H9 (cell line): ENCODE data around the gene OR52N4. TPM values are rescaled to one million over a fixed set of nuclear protein-coding genes. Genes with fewer than 3 reads are reported as not detected.

Experiments used
- DNase-seq: peaks from one replicate; pipeline ENCODE4 v3.0.0-alpha.2; 2017
- H2AFZ ChIP-seq: one replicate; pipeline ENCODE4 v1.6.1; 2013; ENCODE audit warnings: mild to moderate bottlenecking, low read length, control low read depth, moderate library complexity
- H2AK5ac ChIP-seq: 2 replicates; pipeline ENCODE4 v1.6.1; 2013; ENCODE audit warnings: low read length, control low read depth, mixed read lengths; ENCODE audit not compliant: insufficient read length
- H2BK120ac ChIP-seq: one replicate; pipeline ENCODE4 v1.6.1; 2013; ENCODE audit warnings: low read depth, mild to moderate bottlenecking, low read length, control low read depth, inconsistent platforms; ENCODE audit not compliant: poor library complexity, severe bottlenecking
- H2BK12ac ChIP-seq: 2 replicates; pipeline ENCODE4 v1.6.1; 2013; ENCODE audit warnings: low read length, control low read depth, mixed read lengths, low read depth; ENCODE audit not compliant: insufficient read length
- H2BK15ac ChIP-seq: 2 replicates; pipeline ENCODE4 v1.6.1; 2013; ENCODE audit warnings: low read depth, low read length, control low read depth
- H2BK20ac ChIP-seq: one replicate; pipeline ENCODE4 v1.6.1; 2013; ENCODE audit warnings: low read depth, mild to moderate bottlenecking, low read length, control low read depth, inconsistent platforms; ENCODE audit not compliant: poor library complexity, severe bottlenecking
- H2BK5ac ChIP-seq: 2 replicates; pipeline ENCODE4 v1.6.1; 2013; ENCODE audit warnings: low read length, control low read depth, mixed read lengths; ENCODE audit not compliant: insufficient read length
- H3K14ac ChIP-seq: 2 replicates; pipeline ENCODE4 v1.6.1; 2013; ENCODE audit warnings: low read length, control low read depth; ENCODE audit not compliant: insufficient read depth
- H3K18ac ChIP-seq: 2 replicates; pipeline ENCODE4 v1.6.1; 2013; ENCODE audit warnings: low read depth, mild to moderate bottlenecking, mixed read lengths, low read length, control low read depth; ENCODE audit not compliant: insufficient read length
- H3K23ac ChIP-seq: 2 replicates; pipeline ENCODE4 v1.6.1; 2013; ENCODE audit warnings: low read length, control low read depth, mixed read lengths, low read depth; ENCODE audit not compliant: insufficient read length
- H3K23me2 ChIP-seq: 2 replicates; pipeline ENCODE4 v1.6.1; 2013; ENCODE audit warnings: low read depth, mild to moderate bottlenecking, mixed read lengths, low read length, control low read depth; ENCODE audit not compliant: insufficient read length, poor library complexity, severe bottlenecking
- H3K27ac ChIP-seq: 2 replicates; pipeline ENCODE4 v1.5.1; 2013; ENCODE audit warnings: low read length, control low read depth, mixed read lengths, low read depth; ENCODE audit not compliant: insufficient read length
- H3K27me3 ChIP-seq: 2 replicates; pipeline ENCODE4 v1.6.1; 2013; ENCODE audit warnings: low read length, control low read depth, inconsistent platforms; ENCODE audit not compliant: insufficient read depth
- H3K4ac ChIP-seq: 2 replicates; pipeline ENCODE4 v1.6.1; 2013; ENCODE audit warnings: low read depth, mild to moderate bottlenecking, control low read depth, inconsistent platforms, low read length, moderate library complexity
- H3K4me1 ChIP-seq: 2 replicates; pipeline ENCODE4 v1.6.1; 2013; ENCODE audit warnings: low read length, control low read depth, inconsistent platforms; ENCODE audit not compliant: insufficient read depth
- H3K4me2 ChIP-seq: 2 replicates; pipeline ENCODE4 v1.6.1; 2013; ENCODE audit warnings: low read length, control low read depth, mixed read lengths; ENCODE audit not compliant: insufficient read length, insufficient read depth
- H3K56ac ChIP-seq: 2 replicates; pipeline ENCODE4 v1.6.1; 2013; ENCODE audit warnings: low read depth, mild to moderate bottlenecking, mixed read lengths, low read length, control low read depth; ENCODE audit not compliant: insufficient read length
- H3K79me1 ChIP-seq: 2 replicates; pipeline ENCODE4 v1.6.1; 2013; ENCODE audit warnings: low read depth, mild to moderate bottlenecking, moderate library complexity, low read length, control low read depth, inconsistent platforms; ENCODE audit not compliant: insufficient read depth, poor library complexity, severe bottlenecking
- H3K79me2 ChIP-seq: 2 replicates; pipeline ENCODE4 v1.6.1; 2013; ENCODE audit warnings: low read length, control low read depth, inconsistent platforms; ENCODE audit not compliant: insufficient read depth
- H3K9ac ChIP-seq: 2 replicates; pipeline ENCODE4 v1.6.1; 2013; ENCODE audit warnings: low read length, control low read depth, mixed read lengths; ENCODE audit not compliant: insufficient read length; ENCODE audit errors: extremely low read depth
- H3K9me3 ChIP-seq: one replicate; pipeline ENCODE4 v1.6.1; 2013; ENCODE audit warnings: low read depth, low read length, inconsistent platforms; ENCODE audit not compliant: control insufficient read depth
- H3T11ph ChIP-seq: one replicate; pipeline ENCODE4 v1.6.1; 2013; ENCODE audit warnings: mild to moderate bottlenecking, low read length, control low read depth, inconsistent platforms
- H4K20me1 ChIP-seq: one replicate; pipeline ENCODE4 v1.6.1; 2013; ENCODE audit not compliant: control insufficient read depth, insufficient read length, insufficient read depth
- H4K5ac ChIP-seq: 2 replicates; pipeline ENCODE4 v1.6.1; 2013; ENCODE audit warnings: low read depth, mild to moderate bottlenecking, mixed read lengths, low read length, control low read depth; ENCODE audit not compliant: insufficient read length
- H4K8ac ChIP-seq: replicated peaks from 2 replicates; pipeline ENCODE4 v1.6.1; 2013; ENCODE audit warnings: low read length, control low read depth, mixed read lengths, low read depth; ENCODE audit not compliant: insufficient read length
- H4K91ac ChIP-seq: 2 replicates; pipeline ENCODE4 v1.6.1; 2013; ENCODE audit warnings: low read depth, mild to moderate bottlenecking, moderate library complexity, mixed read lengths, low read length, control low read depth; ENCODE audit not compliant: insufficient read length
- H3K27ac Mint-ChIP-seq, 3 experiments: 2 replicates in 2 of 3; 3 replicates in 1 of 3; pipeline ENCODE4 v1.8.0; 2020 to 2021; ENCODE audit warnings: mixed read lengths in 3 of 3, mild to moderate bottlenecking in 1 of 3, moderate library complexity in 1 of 3
- H3K27me3 Mint-ChIP-seq: 2 replicates; pipeline ENCODE4 v1.8.0; 2021; ENCODE audit warnings: low read depth, mild to moderate bottlenecking, moderate library complexity, mixed read lengths
- H3K36me3 Mint-ChIP-seq, 3 experiments: 2 replicates in 2 of 3; 3 replicates in 1 of 3; pipeline ENCODE4 v1.8.0; 2020 to 2021; ENCODE audit warnings: low read depth in 3 of 3, mixed read lengths in 3 of 3; ENCODE audit not compliant: insufficient read depth in 1 of 3
- H3K4me1 Mint-ChIP-seq, 2 experiments: 2 replicates each; pipeline ENCODE4 v1.8.0; 2020; ENCODE audit warnings: mixed read lengths in 2 of 2
- H3K4me3 Mint-ChIP-seq, 2 experiments: 2 replicates in 1 of 2; 3 replicates in 1 of 2; pipeline ENCODE4 v1.8.0; 2020 to 2021; ENCODE audit warnings: mild to moderate bottlenecking in 2 of 2, mixed read lengths in 2 of 2, moderate library complexity in 1 of 2
- H3K9me3 Mint-ChIP-seq, 2 experiments: 2 replicates in 1 of 2; 3 replicates in 1 of 2; pipeline ENCODE4 v1.8.0; 2020; ENCODE audit warnings: mild to moderate bottlenecking in 2 of 2, mixed read lengths in 2 of 2, moderate library complexity in 1 of 2
- CTCF ChIP-seq: fragments of 200-600 bp; sonication (generic); conservative IDR thresholded peaks from 3 replicates; pipeline ENCODE4 v1.8.0; 2021; ENCODE audit warnings: antibody characterized with exemption, mild to moderate bottlenecking
- WGBS: extraction: QIAGEN DNeasy Blood & Tissue Kit; methylation state at CpG from one replicate; pipeline ENCODE4 v1.1.7; 2013; ENCODE audit warnings: missing lambda C conversion rate, low lambda C conversion rate, mixed read lengths; ENCODE audit not compliant: insufficient read length; ENCODE audit errors: extremely low coverage; 5-methylcytosine and 5-hydroxymethylcytosine counted together
- total RNA-seq: library from RNA; stranded (reverse); gene quantifications from 2 replicates; pipeline ENCODE4 v1.2.1, GENCODE V29; 2021

OR52N4 gene
- total RNA-seq, 1 experiment from 2014 or later, result not detected

- H3K9me3 ChIP-seq, result no peaks in the 10 kb centered on the region
- H3K79me2 ChIP-seq, result no peaks in the 10 kb centered on the region
- H3K4me2 ChIP-seq, result no peak overlapping the region
- H2BK15ac ChIP-seq, result no peak overlapping the region
- H3K9me3 Mint-ChIP-seq, result no peaks in the 10 kb centered on the region; a peak in 1 of 5 replicates
- TF ChIP-seq CTCF, result no peak
- H3K4me3 Mint-ChIP-seq, result no peak overlapping the region
- H3K56ac ChIP-seq, result no peak overlapping the region
- no peak overlapping the region for H3K27ac Mint-ChIP-seq
- H4K5ac ChIP-seq, result no peak overlapping the region
- no peak overlapping the region for H3T11ph ChIP-seq
- no peaks in the 10 kb centered on the region for H3K36me3 Mint-ChIP-seq
- DNase-seq, result no peak
- H3K9ac ChIP-seq, result no peak overlapping the region
- H3K4me1 Mint-ChIP-seq, result no peaks in the 10 kb centered on the region
- no peaks in the 10 kb centered on the region for H4K20me1 ChIP-seq
- H2AFZ ChIP-seq, result no peak overlapping the region
- H3K27ac ChIP-seq, result no peak overlapping the region
- H3K27me3 Mint-ChIP-seq, result no peaks in the 10 kb centered on the region
- H3K23me2 ChIP-seq, result no peaks in the 10 kb centered on the region
- H4K8ac ChIP-seq, result no peak overlapping the region
- H2BK20ac ChIP-seq, result no peak overlapping the region
- no peak overlapping the region for H4K91ac ChIP-seq
- WGBS, result no CpG with 5 or more reads among the region's 3 CpGs
- H2BK5ac ChIP-seq, result no peak overlapping the region
- no peaks in the 10 kb centered on the region for H3K4me1 ChIP-seq
- H3K18ac ChIP-seq, result no peak overlapping the region
- no peaks in the 10 kb centered on the region for H3K79me1 ChIP-seq
- no peak overlapping the region for H2BK120ac ChIP-seq
- H3K23ac ChIP-seq, result no peak overlapping the region
- no peak overlapping the region for H2AK5ac ChIP-seq
- no peak overlapping the region for H3K14ac ChIP-seq
- H3K27me3 ChIP-seq, result no peaks in the 10 kb centered on the region
- H2BK12ac ChIP-seq, result no peak overlapping the region
- H3K4ac ChIP-seq, result no peak overlapping the region
Observed at GRCh38 chr11:5749836-5750235, 4.2 kb upstream of the OR52N4 start.
